AG04449 (cell line): Measurements from ENCODE around the gene TMEM234.

Source experiments
- CTCF ChIA-PET: fragments of 350-600 bp; formaldehyde crosslinking; extraction: SDS; loops from one replicate; lab custom pipeline; 2021; ENCODE audit warnings: antibody characterized with exemption; lab: Yijun Ruan, JAX
- POLR2A ChIA-PET: fragments of 400-600, 350-600 bp; formaldehyde crosslinking; extraction: SDS; loops from one replicate; lab custom pipeline; 2020; ENCODE audit warnings: antibody characterized with exemption, inconsistent platforms; lab: Yijun Ruan, JAX
- DNase-seq: peaks from one replicate; pipeline ENCODE4 v3.0.0-alpha.2; 2010; ENCODE audit warnings: low read depth, low spot score
- H3K4me3 ChIP-seq: 2 replicates; pipeline ENCODE4 v1.5.1; 2011; ENCODE audit warnings: low read depth, mild to moderate bottlenecking, control low read depth, low read length
- TF ChIP-seq, protein P1 (sequence below): IDR thresholded peaks from one replicate; pipeline ENCODE4 v1.5.1; 2011; ENCODE audit warnings: mild to moderate bottlenecking, moderate library complexity, low read length, control low read depth, inconsistent platforms; ENCODE audit not compliant: insufficient read depth; ENCODE audit errors: missing control alignments

Gene TMEM234

DNA sequence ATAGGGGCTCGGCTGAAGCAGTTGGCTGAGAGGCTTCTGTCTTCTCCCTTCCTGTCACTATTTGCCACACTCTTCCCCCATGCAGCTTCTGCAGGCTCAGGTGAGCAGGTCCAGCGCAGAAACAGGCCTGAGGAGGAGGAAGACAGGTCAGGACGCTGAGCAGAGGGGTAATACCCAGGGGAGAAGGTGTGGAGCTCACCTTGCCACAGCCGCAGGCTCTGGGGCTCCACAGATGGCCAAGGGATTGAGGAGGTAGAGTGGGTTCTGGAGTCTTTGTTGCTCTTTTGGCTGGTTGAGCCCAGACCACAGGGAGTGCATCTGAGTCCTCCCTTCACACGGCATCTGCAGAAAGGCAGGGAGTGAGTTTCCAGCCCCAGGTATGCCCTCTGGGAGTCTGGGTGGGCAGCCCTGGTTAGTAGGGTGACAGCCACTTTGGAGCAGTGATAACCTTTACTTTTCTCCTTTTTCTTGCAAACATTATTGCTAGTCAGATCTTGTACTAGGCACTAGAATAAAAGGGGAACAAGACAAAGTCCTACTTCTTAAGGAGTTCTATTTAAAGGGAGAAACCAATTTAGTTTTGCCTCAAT lies 9.8 kb upstream of the TMEM234 start:
- POLR2A ChIA-PET, result interaction anchor here (0.6 kb wide), 1 partner anchor 11 kb away, joined by 3 read pairs; no protein-coding TSS in a partner anchor
- no peak for DNase-seq
- TF ChIP-seq, protein P1, sequence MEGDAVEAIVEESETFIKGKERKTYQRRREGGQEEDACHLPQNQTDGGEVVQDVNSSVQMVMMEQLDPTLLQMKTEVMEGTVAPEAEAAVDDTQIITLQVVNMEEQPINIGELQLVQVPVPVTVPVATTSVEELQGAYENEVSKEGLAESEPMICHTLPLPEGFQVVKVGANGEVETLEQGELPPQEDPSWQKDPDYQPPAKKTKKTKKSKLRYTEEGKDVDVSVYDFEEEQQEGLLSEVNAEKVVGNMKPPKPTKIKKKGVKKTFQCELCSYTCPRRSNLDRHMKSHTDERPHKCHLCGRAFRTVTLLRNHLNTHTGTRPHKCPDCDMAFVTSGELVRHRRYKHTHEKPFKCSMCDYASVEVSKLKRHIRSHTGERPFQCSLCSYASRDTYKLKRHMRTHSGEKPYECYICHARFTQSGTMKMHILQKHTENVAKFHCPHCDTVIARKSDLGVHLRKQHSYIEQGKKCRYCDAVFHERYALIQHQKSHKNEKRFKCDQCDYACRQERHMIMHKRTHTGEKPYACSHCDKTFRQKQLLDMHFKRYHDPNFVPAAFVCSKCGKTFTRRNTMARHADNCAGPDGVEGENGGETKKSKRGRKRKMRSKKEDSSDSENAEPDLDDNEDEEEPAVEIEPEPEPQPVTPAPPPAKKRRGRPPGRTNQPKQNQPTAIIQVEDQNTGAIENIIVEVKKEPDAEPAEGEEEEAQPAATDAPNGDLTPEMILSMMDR, result no peak
- CTCF ChIA-PET, result interaction anchor here (1.0 to 2.5 kb wide), 3 partner anchors 15 to 17 kb away, joined by 3 to 7 read pairs (median 3); partner anchors contain the start of gene FAM167B
- H3K4me3 ChIP-seq, result no peak overlapping the region

DNA sequence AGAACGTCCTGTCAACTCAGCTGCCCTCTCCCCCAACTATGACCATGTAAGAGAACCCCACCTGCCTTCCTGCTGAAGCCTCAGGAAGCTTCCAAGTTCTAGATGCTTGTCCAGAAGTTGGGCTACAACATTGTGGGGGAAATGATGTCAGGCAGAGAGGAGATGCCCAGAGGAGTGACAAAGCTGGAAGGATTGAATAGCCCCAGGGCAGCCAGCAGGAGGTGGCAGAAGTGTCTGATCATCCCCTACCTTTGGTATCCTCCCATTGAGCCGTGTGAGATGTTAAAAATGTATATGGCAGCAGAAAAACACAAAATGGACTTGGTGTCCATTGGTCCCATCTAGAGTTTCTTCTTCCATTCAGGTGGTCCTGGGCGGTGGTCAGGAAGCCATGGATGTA lies 6.6 kb upstream of the TMEM234 start:
- TF ChIP-seq, protein P1, result no peak
- no peak for DNase-seq
- no peak overlapping the region for H3K4me3 ChIP-seq
- CTCF ChIA-PET, result interaction anchor here (1.1 to 1.7 kb wide), 2 partner anchors 14 to 87 kb away, joined by 3 to 4 read pairs; no protein-coding TSS in a partner anchor
- POLR2A ChIA-PET, result no interaction called here

DNA sequence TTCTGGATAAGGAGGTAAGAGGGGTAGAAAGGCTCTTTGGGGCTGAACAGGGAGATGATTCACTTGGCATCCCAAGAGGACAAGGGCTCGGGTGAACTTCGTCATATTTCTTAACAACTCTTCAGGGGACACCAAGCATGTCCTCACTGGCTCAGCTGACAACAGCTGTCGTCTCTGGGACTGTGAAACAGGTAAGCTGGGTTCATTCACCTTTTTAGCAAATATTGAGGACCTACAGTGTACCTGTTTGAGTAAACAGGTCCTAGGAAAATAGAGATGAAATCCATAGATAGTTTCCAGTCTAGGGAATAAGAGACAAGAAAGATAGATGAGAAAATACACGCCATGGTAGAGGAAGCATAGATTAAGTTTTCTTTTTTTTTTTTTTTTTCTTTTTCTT lies 2.1 kb upstream of the TMEM234 start:
- no peak for DNase-seq
- POLR2A ChIA-PET, result interaction anchor here (0.5 to 1.2 kb wide), 2 partner anchors 112 to 146 kb away, joined by 4 to 5 read pairs; partner anchors contain the start of gene MARCKSL1
- TF ChIP-seq, protein P1, result no peak
- H3K4me3 ChIP-seq, result no peak overlapping the region
- CTCF ChIA-PET, result interaction anchor here (1.1 to 2.7 kb wide), 5 partner anchors 9 to 95 kb away, joined by 3 to 9 read pairs (median 6); no protein-coding TSS in a partner anchor

DNA sequence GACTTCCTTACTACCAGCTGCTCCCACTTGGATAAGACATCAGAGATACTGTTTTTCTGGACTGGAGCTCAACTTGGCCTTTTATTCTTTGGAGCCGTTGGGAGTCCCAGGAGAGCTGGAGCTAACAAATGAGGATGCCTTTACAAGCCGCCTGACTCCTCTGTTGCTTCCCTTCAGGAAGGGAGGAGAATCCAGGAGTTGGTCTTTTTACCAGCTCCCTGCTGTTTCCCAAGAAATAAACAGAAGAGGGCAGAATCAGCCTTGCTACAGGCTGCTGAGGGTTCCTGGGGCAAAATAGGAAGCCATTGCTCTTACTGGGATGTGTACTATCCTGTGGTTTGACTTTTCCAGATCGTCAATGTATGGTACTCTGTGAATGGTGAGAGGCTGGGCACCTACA lies 1.5 kb upstream of the TMEM234 start:
- peak overlapping the region; percentile 18; the same call in 1 of the 2 replicates for H3K4me3 ChIP-seq
- no peak for DNase-seq
- ChIA-PET POLR2A (interaction anchor here (1.1 to 1.2 kb wide), 3 partner anchors 12 to 112 kb away, joined by 3 to 5 read pairs (median 3); partner anchors contain the start of genes CCDC28B and MARCKSL1), CTCF (interaction anchor here (0.9 to 2.7 kb wide), 7 partner anchors 8 to 141 kb away, joined by 3 to 9 read pairs (median 4); no protein-coding TSS in a partner anchor)
- TF ChIP-seq, protein P1, result peak; percentile 1

DNA sequence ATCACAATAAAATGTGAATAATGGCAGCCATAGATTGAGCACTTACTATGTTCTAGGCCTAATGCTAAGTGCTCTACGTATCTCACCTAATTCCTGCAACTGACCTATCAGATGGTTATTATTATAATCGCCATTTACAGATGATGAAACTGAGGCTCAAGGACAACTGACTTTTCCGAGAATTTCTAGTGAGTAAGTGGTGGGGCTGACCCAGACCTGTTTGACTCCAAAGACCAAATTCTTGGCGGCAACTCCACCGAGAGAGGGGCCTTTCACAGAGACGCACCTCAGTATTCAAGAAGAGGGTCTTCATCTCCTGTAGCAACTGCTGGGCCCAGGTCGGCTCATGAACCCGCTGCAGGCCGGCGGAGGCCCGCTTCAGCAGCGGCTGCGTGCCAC lies 573 bp downstream of the TMEM234 start:
- no peak for DNase-seq
- TF ChIP-seq, protein P1, result no peak
- H3K4me3 ChIP-seq, result peak overlapping the region; percentile 92
- ChIA-PET CTCF (interaction anchor here (1.1 kb wide), 1 partner anchor 131 kb away, joined by 3 read pairs; no protein-coding TSS in a partner anchor), POLR2A (interaction anchor here (1.8 kb wide), 1 partner anchor 115 kb away, joined by 6 read pairs; the partner anchor contains the start of gene MARCKSL1)
